Measurements from ENCODE around the gene CHRND.

DNA sequence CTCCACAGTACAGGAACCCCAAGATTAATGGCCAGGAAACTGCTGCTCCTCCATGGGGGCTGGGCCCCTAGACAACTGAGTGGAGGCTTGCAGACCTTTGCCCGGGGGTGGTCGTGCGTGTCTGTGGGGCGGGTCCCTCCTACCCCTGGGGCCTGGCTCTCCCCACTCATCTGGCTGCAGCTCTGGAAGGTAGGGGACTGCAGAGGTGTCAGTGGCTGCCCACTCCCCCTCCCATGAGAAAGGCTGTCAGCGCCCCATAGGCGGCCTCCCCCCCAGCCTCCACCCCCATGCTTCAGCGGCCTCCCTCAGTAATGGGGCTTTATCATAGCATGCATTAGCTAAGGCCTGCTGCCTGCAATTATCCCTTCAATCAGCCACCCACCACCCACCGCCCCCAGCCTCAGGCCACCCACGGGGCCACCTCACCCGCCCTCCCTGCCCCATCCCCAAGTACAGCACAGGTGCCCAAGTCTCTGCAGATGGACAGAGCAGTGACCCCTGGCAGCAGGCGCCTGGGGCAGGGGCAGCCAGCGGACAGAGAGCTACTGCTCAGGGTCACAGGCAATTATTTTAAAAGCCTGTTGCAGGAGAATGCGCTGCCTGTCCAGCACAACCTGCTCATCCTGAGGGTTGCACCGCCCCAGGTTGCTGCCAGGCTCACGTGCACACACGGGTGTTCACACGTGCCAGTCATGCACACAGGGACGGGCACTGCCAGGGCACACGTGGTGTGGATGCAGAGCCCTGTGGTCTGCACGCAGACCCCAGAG, 29.3 kb upstream of the CHRND start:
- TF ChIP-seq, protein P1, sequence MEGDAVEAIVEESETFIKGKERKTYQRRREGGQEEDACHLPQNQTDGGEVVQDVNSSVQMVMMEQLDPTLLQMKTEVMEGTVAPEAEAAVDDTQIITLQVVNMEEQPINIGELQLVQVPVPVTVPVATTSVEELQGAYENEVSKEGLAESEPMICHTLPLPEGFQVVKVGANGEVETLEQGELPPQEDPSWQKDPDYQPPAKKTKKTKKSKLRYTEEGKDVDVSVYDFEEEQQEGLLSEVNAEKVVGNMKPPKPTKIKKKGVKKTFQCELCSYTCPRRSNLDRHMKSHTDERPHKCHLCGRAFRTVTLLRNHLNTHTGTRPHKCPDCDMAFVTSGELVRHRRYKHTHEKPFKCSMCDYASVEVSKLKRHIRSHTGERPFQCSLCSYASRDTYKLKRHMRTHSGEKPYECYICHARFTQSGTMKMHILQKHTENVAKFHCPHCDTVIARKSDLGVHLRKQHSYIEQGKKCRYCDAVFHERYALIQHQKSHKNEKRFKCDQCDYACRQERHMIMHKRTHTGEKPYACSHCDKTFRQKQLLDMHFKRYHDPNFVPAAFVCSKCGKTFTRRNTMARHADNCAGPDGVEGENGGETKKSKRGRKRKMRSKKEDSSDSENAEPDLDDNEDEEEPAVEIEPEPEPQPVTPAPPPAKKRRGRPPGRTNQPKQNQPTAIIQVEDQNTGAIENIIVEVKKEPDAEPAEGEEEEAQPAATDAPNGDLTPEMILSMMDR (conservative IDR thresholded peaks at IDR 0.05), result no peak
- TF ChIP-seq ZFX (IDR thresholded peaks at IDR 0.05), result no peak
